Left cardiac atrium (tissue), 4 donors: ENCODE measurements around the gene PRTN3. TPM values are rescaled to one million over a fixed set of nuclear protein-coding genes. Genes with fewer than 3 reads are reported as not detected.
"Not testable (repeated sequence)": the region's sequence is repeated elsewhere in the genome, so short reads cannot be mapped to it uniquely, and the experiment has no call there.

ENCODE experiments used
- ATAC-seq, 2 donors: fragments of 200-7000 bp; cut with Tn5 transposase; one replicate each; pipeline ENCODE4 v1.9.1; 2020; ENCODE audit warnings: mild to moderate bottlenecking in 2 of 2, moderate library complexity in 2 of 2
- DNase-seq: peaks from one replicate; pipeline ENCODE4 v3.0.0-alpha.2; 2020
- intact Hi-C, 2 donors: fragments of 100-400 bp; cut with DNase I; formaldehyde crosslinking; loops; one replicate each; pipeline versions ENCODE4 v1.14.1 to v1.15.1; 2022 to 2023
- total RNA-seq, 2 donors: library from RNA; stranded (reverse); fragmentation: NEBNext Ultra II Directional; extraction: Animal tissue kit (Norgen Biotek cat#: 25700); gene quantifications; one replicate each; pipeline ENCODE4 v1.2.1, GENCODE V29; 2021
- donor health status: DM: no; HTN: yes; CAD: no.
- donor health status: DM: no; HTN: yes; CAD: no; lungs with severe emphysema.
- donor health status: DM: yes; HTN: yes; CAD: no.
- donor health status: Dilated cardiomyopathy.

The PRTN3 gene
- total RNA-seq, 2 donors from 2014 or later = not detected

DNA sequence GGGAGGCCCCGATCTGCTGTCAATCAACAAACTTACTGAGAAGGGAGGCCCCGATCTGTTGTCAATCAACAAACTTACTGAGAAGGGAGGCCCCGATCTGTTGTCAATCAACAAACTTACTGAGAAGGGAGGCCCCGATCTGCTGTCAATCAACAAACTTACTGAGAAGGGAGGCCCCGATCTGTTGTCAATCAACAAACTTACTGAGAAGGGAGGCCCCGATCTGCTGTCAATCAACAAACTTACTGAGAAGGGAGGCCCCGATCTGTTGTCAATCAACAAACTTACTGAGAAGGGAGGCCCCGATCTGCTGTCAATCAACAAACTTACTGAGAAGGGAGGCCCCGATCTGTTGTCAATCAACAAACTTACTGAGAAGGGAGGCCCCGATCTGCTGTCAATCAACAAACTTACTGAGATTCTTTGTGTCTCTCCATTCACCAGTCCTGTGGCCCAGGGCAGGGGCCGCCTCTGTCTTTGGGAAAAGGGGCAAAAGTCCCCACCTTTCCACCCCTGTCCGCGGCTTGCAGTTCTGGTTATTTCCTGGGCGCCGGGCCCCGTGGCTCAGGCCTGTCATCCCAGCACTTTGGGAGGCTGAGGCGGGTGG is 12.9 kb downstream of the PRTN3 start:
- not testable (repeated sequence) for DNase-seq, ATAC-seq
- intact Hi-C loops = loop anchor here (10.0 kb wide), 2 partner anchors 79 to 131 kb away; partner anchors contain the start of gene WDR18 (in 1 of the 2)

DNA sequence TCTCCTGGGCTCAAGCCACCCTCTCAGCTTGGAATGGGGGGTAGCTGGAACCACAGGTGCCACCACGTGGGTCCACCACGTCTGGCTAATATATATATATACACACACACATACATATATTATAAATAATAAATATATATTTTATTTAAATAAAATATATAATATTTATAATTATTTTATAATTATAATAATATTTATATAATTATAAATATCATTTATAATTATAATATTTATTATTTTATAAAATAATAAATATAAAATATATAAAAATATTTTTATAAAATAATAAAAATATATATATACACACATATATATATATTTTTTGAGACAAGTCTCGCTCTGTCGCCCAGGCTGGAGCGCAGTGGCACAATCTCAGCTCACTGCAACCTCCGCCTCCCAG is 13.8 kb downstream of the PRTN3 start:
- intact Hi-C loops = loop anchor here (10.0 kb wide), 2 partner anchors 80 to 130 kb away; partner anchors contain the start of gene WDR18 (in 1 of the 2)
- ATAC-seq = no peak
- no peak for DNase-seq

- DNase-seq (no peak), ATAC-seq (no peak)
- intact Hi-C loops = loop anchor here (10.0 kb wide), 2 partner anchors 80 to 130 kb away; partner anchors contain the start of gene WDR18 (in 1 of the 2)
These were observed 14.3 kb downstream of the PRTN3 start for GRCh38 chr19:855142-855541.

GRCh38 chr19:855566-856120 is 14.8 kb downstream of the PRTN3 start:
- ATAC-seq = no peak
- no peak for DNase-seq
- intact Hi-C loops = loop anchor here (10.0 kb wide), 2 partner anchors 81 to 129 kb away; partner anchors contain the start of gene WDR18 (in 1 of the 2)

DNA sequence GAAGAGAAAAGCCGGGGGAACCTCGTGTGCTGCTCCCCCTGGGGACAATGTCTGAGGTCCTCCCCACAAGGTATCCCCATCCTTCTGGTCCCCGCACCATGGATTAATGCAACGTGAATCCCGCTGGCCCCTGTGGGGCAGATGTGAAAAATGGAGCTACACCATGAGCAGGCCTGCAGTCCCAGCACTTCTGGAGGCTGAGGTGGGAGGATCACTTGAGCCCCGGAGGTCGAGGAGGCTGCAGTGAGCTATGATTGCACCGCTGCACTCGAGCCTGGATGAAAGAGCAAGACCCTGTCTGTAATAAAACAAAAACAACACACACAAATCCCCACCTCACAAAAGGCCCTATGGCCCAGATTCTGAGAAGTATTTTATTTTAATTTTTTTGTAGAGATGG is 17.5 kb downstream of the PRTN3 start:
- ATAC-seq (no peak), DNase-seq (no peak)
- intact Hi-C loops = loop anchor here (10.0 kb wide), 2 partner anchors 83 to 127 kb away; partner anchors contain the start of gene WDR18 (in 1 of the 2)

GRCh38 chr19:858868-859843 is 18.4 kb downstream of the PRTN3 start, which contains the start of gene CFD:
TSS of gene CFD (plus strand) at chr19:859664. CDS start at chr19:859690, 26 bp downstream.
- ATAC-seq (peak; percentile 47 to 71), DNase-seq (peak; percentile 71)
- intact Hi-C loops = loop anchor here (10.0 kb wide), 2 partner anchors 84 to 126 kb away; partner anchors contain the start of gene WDR18 (in 1 of the 2)

- no peak for DNase-seq
- ATAC-seq = no peak
- intact Hi-C loops = loop anchor here (5.0 kb wide), 1 partner anchor 56 kb away; the partner anchor contains the start of gene KISS1R (in 2 of the 2)
These were observed 20.4 kb downstream of the PRTN3 start for GRCh38 chr19:861141-861755.

DNA sequence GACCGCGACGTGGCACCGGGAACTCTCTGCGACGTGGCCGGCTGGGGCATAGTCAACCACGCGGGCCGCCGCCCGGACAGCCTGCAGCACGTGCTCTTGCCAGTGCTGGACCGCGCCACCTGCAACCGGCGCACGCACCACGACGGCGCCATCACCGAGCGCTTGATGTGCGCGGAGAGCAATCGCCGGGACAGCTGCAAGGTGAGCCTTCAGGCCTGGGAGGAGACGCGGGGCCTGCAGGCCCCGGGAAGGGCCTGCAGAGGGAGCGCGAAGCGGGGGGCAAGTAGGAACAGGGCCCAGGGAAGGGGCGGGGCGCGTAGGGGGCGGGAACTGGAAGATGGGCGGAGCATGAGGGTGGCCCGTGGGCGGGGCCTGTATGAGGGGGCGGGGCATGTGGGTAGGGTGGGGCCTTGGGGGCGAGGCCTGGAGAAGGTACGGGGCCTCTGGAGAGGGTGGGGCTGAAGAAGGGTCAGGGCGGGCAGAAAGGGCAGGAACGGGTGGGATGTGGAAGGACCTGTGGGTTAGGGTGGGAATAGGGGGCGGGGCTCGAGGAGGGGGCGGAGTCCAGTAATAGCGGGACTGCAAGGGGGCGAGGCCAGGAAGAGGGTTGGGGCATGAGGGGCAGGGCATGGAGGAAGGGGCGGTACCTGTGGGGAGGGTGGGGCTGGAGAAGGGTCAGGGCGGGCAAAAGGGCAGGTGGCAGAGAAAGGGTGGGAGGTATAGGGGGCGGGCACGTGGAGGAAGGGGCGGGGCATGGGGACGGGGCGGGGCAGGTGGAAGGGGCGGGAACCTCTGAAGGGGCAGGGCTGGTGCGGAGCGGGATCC is 21.2 kb downstream of the PRTN3 start:
- ATAC-seq = peak in 1 of 2 donors; percentile 9
- intact Hi-C loops = loop anchor here (5.0 kb wide), 1 partner anchor 55 kb away; the partner anchor contains the start of gene KISS1R (in 2 of the 2)
- no peak for DNase-seq

- peak in 1 of 2 donors; percentile 35 for ATAC-seq
- intact Hi-C loops = loop anchor here (5.0 kb wide), 1 partner anchor 55 kb away; the partner anchor contains the start of gene KISS1R (in 2 of the 2)
- DNase-seq = peak; percentile 75
These were observed 21.9 kb downstream of the PRTN3 start for GRCh38 chr19:862581-863314.

DNA sequence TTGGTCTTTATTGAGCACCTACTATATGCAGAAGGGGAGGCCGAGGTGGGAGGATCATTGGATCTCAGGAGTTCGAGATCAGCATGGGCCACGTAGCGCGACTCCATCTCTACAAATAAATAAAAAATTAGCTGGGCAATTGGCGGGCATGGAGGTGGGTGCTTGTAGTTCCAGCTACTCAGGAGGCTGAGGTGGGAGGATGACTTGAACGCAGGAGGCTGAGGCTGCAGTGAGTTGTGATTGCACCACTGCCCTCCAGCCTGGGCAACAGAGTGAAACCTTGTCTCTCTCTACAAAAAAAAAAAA is 22.5 kb downstream of the PRTN3 start:
- no peak for ATAC-seq
- no peak for DNase-seq
- intact Hi-C loops = loop anchor here (5.0 kb wide), 1 partner anchor 54 kb away; the partner anchor contains the start of gene KISS1R (in 2 of the 2)

DNA sequence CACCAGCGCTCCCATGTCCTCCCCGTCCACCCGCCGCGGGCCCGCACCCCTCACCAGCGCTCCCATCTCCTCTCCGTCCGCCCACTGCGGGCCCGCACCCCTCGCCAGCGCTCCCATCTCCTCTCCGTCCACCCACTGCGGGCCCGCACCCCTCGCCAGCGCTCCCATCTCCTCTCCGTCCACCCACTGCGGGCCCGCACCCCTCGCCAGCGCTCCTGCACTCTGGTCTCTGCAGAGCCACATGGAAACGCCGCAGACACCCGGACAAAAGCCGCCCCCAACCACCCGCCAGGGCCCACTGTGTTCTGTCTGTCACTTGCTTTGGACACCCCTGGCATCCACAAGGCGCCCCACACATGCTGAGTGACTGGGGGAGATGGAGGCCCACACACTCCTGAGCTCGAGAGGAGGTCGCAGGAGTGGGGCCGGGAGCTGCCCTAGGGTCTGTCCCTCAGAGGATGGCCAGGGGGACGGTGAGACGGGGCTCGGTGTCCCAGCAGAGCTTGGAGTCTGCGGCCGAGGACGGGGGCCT is 26.0 kb downstream of the PRTN3 start:
- DNase-seq (no peak), ATAC-seq (no peak)
- intact Hi-C loops = no loop called here

DNA sequence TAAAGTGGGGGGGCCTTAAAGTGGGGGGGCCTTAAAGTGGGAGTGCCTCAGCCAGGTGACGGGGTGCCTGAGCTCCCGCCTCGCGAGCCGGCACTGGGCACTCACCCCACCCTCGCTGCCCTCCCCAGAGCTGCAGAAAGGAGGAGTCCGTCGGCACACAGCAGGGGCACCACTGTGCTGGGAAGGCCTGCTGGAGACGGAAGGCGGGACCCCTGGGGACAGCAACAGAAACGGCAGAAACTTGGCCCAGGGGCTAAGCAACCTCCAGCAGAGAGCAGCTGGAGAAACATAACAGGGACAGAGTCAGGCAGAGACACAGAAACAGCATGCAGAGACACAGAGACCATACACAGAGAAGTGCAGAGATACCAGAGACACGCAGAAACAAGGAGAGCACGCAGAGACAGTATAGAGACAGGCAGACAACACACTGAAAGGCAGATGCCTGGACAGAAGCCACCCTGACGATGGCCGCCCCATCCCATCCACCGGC is 26.5 kb downstream of the PRTN3 start:
- intact Hi-C loops = no loop called here
- ATAC-seq (peak in 1 of 2 donors; percentile 12), DNase-seq (no peak)

DNA sequence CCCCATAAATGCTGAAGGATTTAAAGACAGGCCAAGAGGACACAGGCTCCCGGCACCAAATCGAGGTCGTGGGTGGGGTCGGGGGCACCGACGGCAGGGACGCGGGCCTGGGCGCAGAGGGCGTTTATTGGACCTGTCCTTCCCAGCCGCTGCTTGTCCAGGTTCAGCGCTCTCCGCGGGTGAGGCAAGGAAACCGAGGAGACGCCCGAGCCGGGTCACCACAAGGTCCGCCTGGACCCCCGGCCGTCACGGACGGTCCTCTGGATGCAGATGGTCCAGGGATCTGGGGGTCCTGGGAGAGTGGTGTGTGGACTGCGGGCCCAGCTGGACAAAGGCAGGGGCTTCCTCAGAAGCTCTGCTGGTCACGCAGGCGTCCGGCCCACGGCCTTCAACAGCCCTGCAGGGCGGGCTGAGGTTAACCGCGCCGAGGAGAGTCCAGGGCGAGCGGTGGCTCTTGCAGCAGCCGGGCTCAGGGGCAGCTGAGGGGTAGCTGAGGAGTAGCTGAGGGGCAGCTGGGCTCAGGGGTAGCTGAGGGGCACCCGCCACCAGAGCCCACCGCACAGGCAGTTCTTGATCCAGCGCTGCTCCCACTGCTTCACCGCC is 27.2 kb downstream of the PRTN3 start:
- intact Hi-C loops = no loop called here
- ATAC-seq = no peak

DNA sequence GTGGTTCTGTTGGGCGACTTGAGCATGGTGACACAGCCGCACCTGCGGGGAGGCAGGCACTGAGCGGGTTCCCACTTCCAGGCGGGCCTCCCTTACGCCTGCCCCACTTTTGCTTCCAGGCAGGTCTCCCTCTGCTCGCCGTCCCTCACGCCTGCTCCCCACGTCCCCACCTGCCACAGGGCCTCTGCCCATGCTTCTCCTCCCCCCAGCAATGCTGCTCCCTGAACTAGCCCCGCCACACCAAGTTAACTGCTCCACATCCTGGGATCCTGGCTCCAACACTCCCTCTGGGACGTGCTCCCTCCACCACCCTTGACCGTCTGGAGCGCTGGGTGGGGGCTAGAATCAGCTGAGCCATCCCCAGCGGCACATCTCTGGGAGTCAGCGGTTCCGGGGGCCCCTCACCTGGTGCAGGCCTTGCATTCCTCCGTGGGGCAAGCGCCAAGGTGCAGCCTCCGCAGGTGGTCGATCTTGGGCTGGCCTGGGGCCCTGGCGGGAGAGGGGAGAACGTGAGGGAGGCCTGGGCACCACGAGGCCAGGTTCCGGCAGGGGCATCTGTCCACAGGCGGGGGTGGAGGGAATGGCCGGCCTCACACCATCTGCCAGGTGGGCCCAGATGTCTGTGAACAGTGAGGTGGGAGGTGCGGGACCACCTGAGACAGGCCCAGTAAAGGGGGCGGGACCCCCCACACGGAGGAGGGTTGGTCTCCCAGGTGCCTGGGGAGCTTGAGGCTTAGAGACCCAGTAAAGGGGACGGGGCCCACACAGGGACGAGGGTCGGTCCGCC is 27.9 kb downstream of the PRTN3 start:
- no peak for DNase-seq
- ATAC-seq = no peak
- intact Hi-C loops = no loop called here

More for the DNA sequence above, 27.2 kb downstream of the PRTN3 start:
- DNase-seq = no peak
